PC-9 (cell line): ENCODE results near the gene CD163L1.

Source experiments
- EZH2 ChIP-seq: fragments of 200-600 bp; sonication (generic); IDR thresholded peaks from 2 replicates; pipeline ENCODE4 v1.8.0; 2017; ENCODE audit warnings: antibody characterized with exemption, low read depth
- TF ChIP-seq, protein P1 (sequence below): fragments of 200-600 bp; sonication (generic); conservative IDR thresholded peaks from 2 replicates; pipeline ENCODE4 v1.6.1; 2017; ENCODE audit warnings: mixed run types, antibody characterized with exemption, mild to moderate bottlenecking, moderate library complexity

DNA sequence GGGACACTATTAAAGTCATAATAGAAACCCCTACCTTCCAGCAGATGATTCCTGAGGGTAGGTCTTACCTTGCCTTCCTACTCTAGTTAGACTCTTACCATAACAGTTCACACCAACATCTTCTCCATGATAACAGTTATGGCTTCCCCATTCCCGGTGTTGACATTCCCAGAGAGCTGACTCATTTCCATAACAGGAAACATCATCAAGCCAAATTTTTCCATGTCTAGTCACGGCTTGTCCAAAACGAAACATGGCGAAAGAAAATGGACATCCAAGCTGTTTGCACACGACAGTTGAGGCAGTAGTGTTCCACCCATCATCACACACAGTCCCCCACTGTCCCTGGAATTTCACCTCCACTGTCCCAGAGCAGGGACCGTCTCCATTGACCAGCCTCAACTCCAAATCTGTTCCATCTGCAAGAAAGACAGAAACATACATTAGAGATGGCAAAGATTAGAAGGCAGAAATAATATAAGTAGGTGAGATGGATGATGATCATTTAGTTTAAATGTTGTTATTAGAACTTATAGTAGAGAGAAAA, 10.6 kb downstream of the CD163L1 start:
- TF ChIP-seq, protein P1, sequence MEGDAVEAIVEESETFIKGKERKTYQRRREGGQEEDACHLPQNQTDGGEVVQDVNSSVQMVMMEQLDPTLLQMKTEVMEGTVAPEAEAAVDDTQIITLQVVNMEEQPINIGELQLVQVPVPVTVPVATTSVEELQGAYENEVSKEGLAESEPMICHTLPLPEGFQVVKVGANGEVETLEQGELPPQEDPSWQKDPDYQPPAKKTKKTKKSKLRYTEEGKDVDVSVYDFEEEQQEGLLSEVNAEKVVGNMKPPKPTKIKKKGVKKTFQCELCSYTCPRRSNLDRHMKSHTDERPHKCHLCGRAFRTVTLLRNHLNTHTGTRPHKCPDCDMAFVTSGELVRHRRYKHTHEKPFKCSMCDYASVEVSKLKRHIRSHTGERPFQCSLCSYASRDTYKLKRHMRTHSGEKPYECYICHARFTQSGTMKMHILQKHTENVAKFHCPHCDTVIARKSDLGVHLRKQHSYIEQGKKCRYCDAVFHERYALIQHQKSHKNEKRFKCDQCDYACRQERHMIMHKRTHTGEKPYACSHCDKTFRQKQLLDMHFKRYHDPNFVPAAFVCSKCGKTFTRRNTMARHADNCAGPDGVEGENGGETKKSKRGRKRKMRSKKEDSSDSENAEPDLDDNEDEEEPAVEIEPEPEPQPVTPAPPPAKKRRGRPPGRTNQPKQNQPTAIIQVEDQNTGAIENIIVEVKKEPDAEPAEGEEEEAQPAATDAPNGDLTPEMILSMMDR: no peak
- TF ChIP-seq EZH2: no peak
